ENCODE results near the gene NAPA.

DNA sequence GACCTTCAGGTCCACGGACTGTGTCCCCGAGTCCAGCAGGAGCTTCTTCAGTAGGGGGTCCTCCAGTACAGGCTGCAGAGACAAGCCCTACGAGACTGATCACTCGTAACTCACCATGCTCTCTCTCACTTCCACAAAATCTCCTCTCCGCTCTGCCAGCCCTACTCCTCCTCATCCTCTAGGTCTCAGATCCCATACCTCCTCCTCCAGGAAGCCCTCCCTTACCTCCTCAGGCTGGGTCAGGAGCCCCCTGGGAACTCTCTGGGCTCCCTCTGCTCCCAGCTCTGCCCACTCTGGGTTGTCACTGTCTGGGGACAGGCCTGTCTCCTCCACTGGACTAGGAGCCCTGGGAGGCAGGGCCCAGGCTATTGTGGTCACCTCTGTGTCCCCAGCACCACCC is 23.9 kb upstream of the NAPA start:
- TF ChIP-seq POLR2AphosphoS5 (IDR thresholded peaks at IDR 0.05; ENCODE audit: low read depth, low read length) (no peak), TAF1 (IDR thresholded peaks at IDR 0.05; ENCODE audit: low read depth, low read length) (no peak), POLR2A (IDR thresholded peaks at IDR 0.05; ENCODE audit: low read depth, low read length) (no peak), SPI1 (IDR thresholded peaks at IDR 0.05; ENCODE audit: low read depth, low read length) (no peak), POU2F2 (IDR thresholded peaks at IDR 0.05; ENCODE audit: low read depth, low read length) (no peak)
